Retinal pigment epithelial cell (primary cell): ENCODE results near the gene ZNF407.

Source experiments
- DNase-seq: peaks from one replicate; pipeline ENCODE4 v3.0.0-alpha.2; 2010; ENCODE audit warnings: low read depth
- H3K4me3 ChIP-seq: 2 replicates; pipeline ENCODE4 v1.5.1; 2011; ENCODE audit warnings: mild to moderate bottlenecking, low read length, control low read depth, moderate library complexity
- TF ChIP-seq, protein P1 (sequence below): conservative IDR thresholded peaks from 2 replicates; pipeline ENCODE4 v1.5.1; 2011; ENCODE audit warnings: low read depth, low read length, control low read depth, inconsistent platforms

Gene ZNF407

DNA sequence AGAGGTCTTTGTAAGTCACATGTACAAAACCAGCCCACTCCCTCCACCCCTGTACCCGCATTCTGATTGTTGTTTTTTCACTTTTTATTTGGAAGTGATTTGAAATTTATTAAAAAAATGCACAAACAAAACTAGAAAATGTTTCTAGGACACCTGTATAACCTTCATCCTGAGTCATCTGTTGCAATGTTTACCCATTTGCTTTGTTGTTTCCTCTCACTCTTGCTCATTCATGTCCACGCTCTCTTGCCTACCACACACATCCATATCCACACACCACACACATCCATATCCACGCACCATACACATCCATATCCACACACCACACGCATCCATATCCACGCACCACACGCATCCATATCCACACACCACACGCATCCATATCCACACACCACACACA lies 18.8 kb downstream of the ZNF407 start:
- TF ChIP-seq, protein P1, sequence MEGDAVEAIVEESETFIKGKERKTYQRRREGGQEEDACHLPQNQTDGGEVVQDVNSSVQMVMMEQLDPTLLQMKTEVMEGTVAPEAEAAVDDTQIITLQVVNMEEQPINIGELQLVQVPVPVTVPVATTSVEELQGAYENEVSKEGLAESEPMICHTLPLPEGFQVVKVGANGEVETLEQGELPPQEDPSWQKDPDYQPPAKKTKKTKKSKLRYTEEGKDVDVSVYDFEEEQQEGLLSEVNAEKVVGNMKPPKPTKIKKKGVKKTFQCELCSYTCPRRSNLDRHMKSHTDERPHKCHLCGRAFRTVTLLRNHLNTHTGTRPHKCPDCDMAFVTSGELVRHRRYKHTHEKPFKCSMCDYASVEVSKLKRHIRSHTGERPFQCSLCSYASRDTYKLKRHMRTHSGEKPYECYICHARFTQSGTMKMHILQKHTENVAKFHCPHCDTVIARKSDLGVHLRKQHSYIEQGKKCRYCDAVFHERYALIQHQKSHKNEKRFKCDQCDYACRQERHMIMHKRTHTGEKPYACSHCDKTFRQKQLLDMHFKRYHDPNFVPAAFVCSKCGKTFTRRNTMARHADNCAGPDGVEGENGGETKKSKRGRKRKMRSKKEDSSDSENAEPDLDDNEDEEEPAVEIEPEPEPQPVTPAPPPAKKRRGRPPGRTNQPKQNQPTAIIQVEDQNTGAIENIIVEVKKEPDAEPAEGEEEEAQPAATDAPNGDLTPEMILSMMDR: no peak
- DNase-seq: no peak
- no peak overlapping the region for H3K4me3 ChIP-seq

DNA sequence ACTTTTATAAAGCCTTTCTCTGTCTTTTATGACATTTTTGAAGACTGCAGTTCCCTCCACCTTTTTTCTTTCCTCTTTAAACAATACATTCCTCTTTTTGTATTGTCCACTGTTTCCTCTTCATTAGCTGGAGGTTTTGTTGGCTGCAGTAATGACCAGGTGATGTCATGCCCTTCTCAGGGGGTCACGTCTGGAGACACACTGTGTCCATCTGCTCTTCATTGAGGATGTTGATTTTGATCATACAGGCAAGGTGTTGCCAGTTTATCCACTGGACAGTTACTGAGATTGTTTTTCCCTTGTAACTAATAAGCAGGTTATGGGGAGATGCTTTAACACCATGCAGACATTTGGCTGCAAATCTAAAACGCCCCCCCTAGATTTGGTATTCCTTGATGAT lies 19.8 kb downstream of the ZNF407 start:
- DNase-seq: no peak
- H3K4me3 ChIP-seq: no peak overlapping the region
- TF ChIP-seq, protein P1: no peak

DNA sequence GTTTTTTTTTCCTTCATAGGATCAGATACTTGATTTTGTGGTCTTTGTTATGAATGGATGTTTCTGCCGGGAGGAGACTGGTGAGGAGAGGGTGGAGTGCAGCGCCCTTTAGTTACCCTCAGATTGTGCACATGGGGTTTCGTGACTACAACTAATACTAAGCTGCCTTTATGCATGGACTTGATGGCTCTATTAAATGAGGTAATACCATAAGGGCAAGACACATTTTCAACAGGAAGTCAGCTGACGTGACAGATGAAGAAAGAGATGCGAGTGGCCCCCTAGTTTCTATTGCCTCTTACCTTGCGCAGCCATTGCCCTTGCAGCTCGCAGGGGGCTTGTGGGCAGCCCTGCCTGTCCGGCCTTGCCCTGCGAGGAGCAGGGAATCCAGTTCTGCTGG lies 24.4 kb downstream of the ZNF407 start:
- no peak for DNase-seq
- TF ChIP-seq, protein P1: no peak
- H3K4me3 ChIP-seq: no peak overlapping the region

DNA sequence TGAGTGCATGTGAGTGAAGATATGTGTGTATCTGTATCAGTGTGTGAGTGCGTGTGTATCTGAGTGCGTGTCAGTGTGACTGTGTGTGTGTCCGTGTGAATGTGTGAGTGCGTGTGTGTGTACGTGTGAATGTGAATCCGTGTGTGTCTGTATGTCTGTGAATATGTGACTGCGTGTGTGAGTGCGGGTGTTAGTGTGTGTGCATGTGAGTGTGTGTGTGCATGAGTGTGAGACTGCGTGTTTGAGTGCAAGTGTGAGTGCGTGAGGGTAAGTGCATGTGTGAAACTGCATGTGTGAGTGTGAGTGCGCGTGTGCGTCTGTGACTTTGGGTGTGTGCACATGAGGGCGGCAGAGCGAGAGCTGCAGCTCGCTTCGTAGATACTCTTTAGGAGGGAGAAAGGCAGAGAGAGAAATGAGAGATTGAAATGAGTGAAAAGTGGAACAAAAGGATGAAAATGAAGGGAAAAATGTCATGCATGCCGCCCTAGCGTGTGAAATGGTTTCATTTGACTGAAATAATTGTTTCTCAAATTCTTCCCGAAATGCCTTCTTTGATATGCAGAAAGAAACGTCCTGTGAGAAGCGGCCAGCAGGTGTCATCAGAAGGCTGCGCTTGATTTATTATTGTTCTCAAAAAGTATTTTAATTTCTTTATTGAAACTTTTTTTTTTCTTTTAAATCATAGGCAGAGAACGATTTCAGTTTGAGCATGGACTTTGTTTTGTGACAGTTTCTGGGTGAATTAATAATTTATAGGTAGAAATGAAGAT lies 25.6 kb downstream of the ZNF407 start:
- no peak overlapping the region for H3K4me3 ChIP-seq
- DNase-seq: no peak
- TF ChIP-seq, protein P1: peak; percentile 58

DNA sequence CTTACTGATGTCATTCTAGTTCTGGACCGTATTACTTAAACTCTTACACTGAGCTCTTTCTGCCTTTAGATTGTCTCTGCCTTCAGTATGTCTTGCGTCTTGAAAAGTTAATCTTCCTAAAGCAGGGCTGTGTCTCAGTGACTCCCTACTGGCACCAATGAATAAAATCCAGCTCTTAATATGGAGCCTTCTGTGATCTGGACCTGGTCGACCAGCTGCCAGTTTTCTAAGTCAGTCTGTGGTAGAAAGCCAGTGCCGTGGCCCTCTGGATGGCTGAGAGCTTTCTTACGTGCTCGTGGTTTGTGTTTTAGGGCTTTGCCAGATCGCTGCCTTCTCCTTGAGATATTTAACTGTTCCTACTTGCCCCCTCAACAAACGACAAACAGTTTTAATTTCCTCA lies 26.8 kb downstream of the ZNF407 start:
- H3K4me3 ChIP-seq: no peak overlapping the region
- TF ChIP-seq, protein P1: no peak
- DNase-seq: no peak

DNA sequence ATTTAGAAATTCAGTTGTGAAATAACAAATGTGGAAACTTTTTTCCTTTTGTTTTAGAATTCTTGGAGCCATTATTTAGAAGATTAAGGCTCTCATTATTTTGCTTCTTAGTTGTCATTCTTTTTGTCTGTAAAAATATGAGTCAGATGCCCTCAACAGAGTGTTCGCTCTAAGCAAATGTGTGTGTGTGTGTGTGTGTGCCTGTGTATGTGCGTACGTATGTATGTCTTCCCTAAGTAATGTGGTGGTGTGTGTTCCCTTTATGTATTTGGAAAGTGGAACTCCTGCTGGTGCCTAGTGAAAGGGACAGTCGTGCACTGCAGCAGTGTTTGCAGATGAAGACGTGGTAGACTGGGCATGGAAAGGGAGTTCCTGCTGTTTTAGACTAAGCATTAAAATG lies 27.5 kb downstream of the ZNF407 start:
- no peak overlapping the region for H3K4me3 ChIP-seq
- no peak for DNase-seq
- TF ChIP-seq, protein P1: no peak
